CD4-positive, alpha-beta memory T cell (primary cell): Measurements from ENCODE around the gene CLNK. TPM values are rescaled to one million over a fixed set of nuclear protein-coding genes. Genes with fewer than 3 reads are reported as not detected.
A peak's percentile ranks its signal among the peaks of the same experiment; 100 is the strongest.

ENCODE experiments used
- CTCF ChIA-PET: fragments of 350-600 bp; sonication (Branson Sonifier 250); formaldehyde crosslinking; loops from one replicate; lab custom pipeline; 2021; ENCODE audit warnings: inconsistent platforms; ENCODE audit not compliant: partially characterized antibody; lab: Charles Lee
- POLR2A ChIA-PET: fragments of 350-600 bp; sonication (Branson Sonifier 250); formaldehyde crosslinking; loops from one replicate; lab custom pipeline; 2021; ENCODE audit not compliant: partially characterized antibody; lab: Charles Lee
- DNase-seq, 5 donors: peaks; one replicate each; pipeline versions ENCODE4 v3.0.0 to v3.0.0-alpha.2; 2020 to 2022; ENCODE audit warnings: mixed read lengths in 1 of 5
- H3K27ac ChIP-seq: one replicate; pipeline ENCODE4 v1.7.0; 2013; ENCODE audit warnings: low read depth, low read length
- H3K27me3 ChIP-seq: 2 replicates; pipeline ENCODE4 v1.7.0; 2013; ENCODE audit warnings: mild to moderate bottlenecking, low read length, moderate library complexity; ENCODE audit not compliant: insufficient read depth
- H3K36me3 ChIP-seq: 2 replicates; pipeline ENCODE4 v1.7.0; 2013; ENCODE audit warnings: mild to moderate bottlenecking, low read length, moderate library complexity; ENCODE audit not compliant: insufficient read depth
- H3K4me1 ChIP-seq: 2 replicates; pipeline ENCODE4 v1.7.0; 2013; ENCODE audit warnings: mild to moderate bottlenecking, low read length, moderate library complexity; ENCODE audit not compliant: insufficient read depth
- H3K4me3 ChIP-seq, 2 donors: one replicate each; pipeline ENCODE4 v1.7.0; 2013; ENCODE audit warnings: low read length in 2 of 2, mild to moderate bottlenecking in 1 of 2
- H3K9me3 ChIP-seq, 2 donors: one replicate each; pipeline ENCODE4 v1.7.0; 2013; ENCODE audit warnings: low read length in 2 of 2, control low read depth in 1 of 2; ENCODE audit not compliant: control insufficient read depth in 1 of 2
- H3K27ac Mint-ChIP-seq, 7 donors: one replicate each; pipeline ENCODE4 v1.8.0; 2020 to 2021; ENCODE audit warnings: mixed read lengths in 7 of 7, mild to moderate bottlenecking in 6 of 7, inconsistent platforms in 3 of 7, moderate library complexity in 3 of 7
- H3K27me3 Mint-ChIP-seq, 2 donors: one replicate each; pipeline ENCODE4 v1.8.0; 2020 to 2021; ENCODE audit warnings: mixed read lengths in 2 of 2
- H3K36me3 Mint-ChIP-seq, 2 donors: one replicate each; pipeline ENCODE4 v1.8.0; 2020 to 2021; ENCODE audit warnings: mixed read lengths in 2 of 2, inconsistent platforms in 1 of 2, mild to moderate bottlenecking in 1 of 2
- H3K4me1 Mint-ChIP-seq, 4 donors: one replicate each; pipeline ENCODE4 v1.8.0; 2020 to 2021; ENCODE audit warnings: mixed read lengths in 4 of 4, mild to moderate bottlenecking in 1 of 4
- H3K4me3 Mint-ChIP-seq, 8 donors: one replicate each; pipeline ENCODE4 v1.8.0; 2020 to 2021; ENCODE audit warnings: mixed read lengths in 8 of 8, mild to moderate bottlenecking in 7 of 8, moderate library complexity in 6 of 8, inconsistent platforms in 3 of 8
- H3K9me3 Mint-ChIP-seq, 8 donors: one replicate each; pipeline ENCODE4 v1.8.0; 2020 to 2021; ENCODE audit warnings: mixed read lengths in 8 of 8, mild to moderate bottlenecking in 5 of 8, inconsistent platforms in 3 of 8, moderate library complexity in 1 of 8
- intact Hi-C: fragments of 100-400 bp; cut with micrococcal nuclease; formaldehyde crosslinking; loops from one replicate; pipeline ENCODE4 v1.15.1; 2023
- polyA plus RNA-seq, 2 donors: library from polyadenylated mRNA; unstranded; fragments of 300-500 nt; fragmentation: Illumina TruSeq; gene quantifications; one replicate each; pipeline ENCODE4 v1.2.3, GENCODE V29; 2021
- total RNA-seq, 2 experiments: library from RNA; stranded (reverse); gene quantifications; one replicate each; pipeline ENCODE4 v1.2.3, GENCODE V29; 2021

The CLNK gene
- total RNA-seq (under 1 TPM; 0.11 to 0.29 TPM), polyA plus RNA-seq (not detected)

GRCh38 chr4:10684631-10685030, at the start of gene CLNK:
CLNK (minus strand) TSS chr4:10684768; CDS start chr4:10667869, 16,899 bp downstream.
- Mint-ChIP-seq H3K36me3 (no peaks in the 10 kb centered on the region), H3K27me3 (no peaks in the 10 kb centered on the region), H3K4me3 (no peak within 1 kb of the TSS), H3K27ac (no peak within 1 kb of the TSS), H3K4me1 (no peaks in the 10 kb centered on the region), H3K9me3 (peaks cover 0 to 5% (median 0%) of the 10 kb centered on the region in 8 donors)
- ChIA-PET POLR2A (no interaction called here), CTCF (no interaction called here)
- no peak within 1 kb of the TSS for H3K4me3 ChIP-seq
- H3K9me3 ChIP-seq: no peaks in the 10 kb centered on the region
- no peaks in the 10 kb centered on the region for H3K36me3 ChIP-seq
- intact Hi-C loops: no loop called here
- no peaks in the 10 kb centered on the region for H3K27me3 ChIP-seq
- H3K27ac ChIP-seq: no peak within 1 kb of the TSS
- no peak for DNase-seq
- no peaks in the 10 kb centered on the region for H3K4me1 ChIP-seq

- POLR2A ChIA-PET: no interaction called here
- Histone ChIP-seq H3K4me1 (peaks cover 6% of the 10 kb centered on the region), H3K4me3 (no peak overlapping the region), H3K36me3 (no peaks in the 10 kb centered on the region), H3K27ac (no peak overlapping the region), H3K9me3 (no peaks in the 10 kb centered on the region), H3K27me3 (no peaks in the 10 kb centered on the region)
- CTCF ChIA-PET: no interaction called here
- H3K27ac Mint-ChIP-seq: no peak overlapping the region
- intact Hi-C loops: no loop called here
- peaks cover 0 to 4% (median 3%) of the 10 kb centered on the region in 4 donors for H3K4me1 Mint-ChIP-seq
- peaks cover 0 to 2% of the 10 kb centered on the region in 2 donors for H3K27me3 Mint-ChIP-seq
- no peaks in the 10 kb centered on the region for H3K36me3 Mint-ChIP-seq
- H3K9me3 Mint-ChIP-seq: peaks cover 0 to 8% (median 0%) of the 10 kb centered on the region in 8 donors
- DNase-seq: no peak
- H3K4me3 Mint-ChIP-seq: no peak overlapping the region
Measured at GRCh38 chr4:10733481-10734062, 49.0 kb upstream of the CLNK start.

- H3K27me3 ChIP-seq: no peaks in the 10 kb centered on the region
- no peak for DNase-seq
- Mint-ChIP-seq H3K4me1 (peaks cover 0 to 4% (median 3%) of the 10 kb centered on the region in 4 donors), H3K27ac (peak overlapping the region in 1 of 7 donors; percentile 23), H3K9me3 (peaks cover 0 to 8% (median 0%) of the 10 kb centered on the region in 8 donors), H3K27me3 (peaks cover 0 to 2% of the 10 kb centered on the region in 2 donors), H3K4me3 (peak overlapping the region in 1 of 8 donors; percentile 21), H3K36me3 (no peaks in the 10 kb centered on the region)
- H3K36me3 ChIP-seq: no peaks in the 10 kb centered on the region
- intact Hi-C loops: no loop called here
- no peak overlapping the region for H3K4me3 ChIP-seq
- ChIA-PET POLR2A (no interaction called here), CTCF (no interaction called here)
- H3K4me1 ChIP-seq: peaks cover 6% of the 10 kb centered on the region
- no peak overlapping the region for H3K27ac ChIP-seq
- no peaks in the 10 kb centered on the region for H3K9me3 ChIP-seq
Measured at GRCh38 chr4:10732914-10733415, 48.4 kb upstream of the CLNK start.

GRCh38 chr4:10732235-10732913, 47.8 kb upstream of the CLNK start:
- H3K36me3 Mint-ChIP-seq: no peaks in the 10 kb centered on the region
- H3K27ac ChIP-seq: no peak overlapping the region

GRCh38 chr4:10731690-10732089, 47.1 kb upstream of the CLNK start:
- no peaks in the 10 kb centered on the region for H3K36me3 Mint-ChIP-seq
- Histone ChIP-seq H3K27ac (no peak overlapping the region), H3K9me3 (no peaks in the 10 kb centered on the region), H3K4me3 (no peak overlapping the region), H3K4me1 (peaks cover 6% of the 10 kb centered on the region), H3K27me3 (no peaks in the 10 kb centered on the region), H3K36me3 (no peaks in the 10 kb centered on the region)
- H3K27ac Mint-ChIP-seq: no peak overlapping the region
- H3K27me3 Mint-ChIP-seq: peaks cover 0 to 2% of the 10 kb centered on the region in 2 donors
- CTCF ChIA-PET: no interaction called here
- H3K4me1 Mint-ChIP-seq: peaks cover 0 to 4% (median 3%) of the 10 kb centered on the region in 4 donors
- intact Hi-C loops: no loop called here
- no peak overlapping the region for H3K4me3 Mint-ChIP-seq
- POLR2A ChIA-PET: no interaction called here
- peaks cover 0 to 8% (median 0%) of the 10 kb centered on the region in 8 donors for H3K9me3 Mint-ChIP-seq
- DNase-seq: no peak

More at GRCh38 chr4:10732235-10732913, 47.8 kb upstream of the CLNK start:
- Histone ChIP-seq H3K4me3 (no peak overlapping the region), H3K4me1 (peaks cover 6% of the 10 kb centered on the region), H3K36me3 (no peaks in the 10 kb centered on the region), H3K9me3 (no peaks in the 10 kb centered on the region), H3K27me3 (no peaks in the 10 kb centered on the region)
- DNase-seq: no peak
- peaks cover 0 to 4% (median 3%) of the 10 kb centered on the region in 4 donors for H3K4me1 Mint-ChIP-seq
- H3K9me3 Mint-ChIP-seq: peaks cover 0 to 8% (median 0%) of the 10 kb centered on the region in 8 donors
- intact Hi-C loops: no loop called here
- H3K27me3 Mint-ChIP-seq: peaks cover 0 to 2% of the 10 kb centered on the region in 2 donors
- POLR2A ChIA-PET: no interaction called here
- H3K27ac Mint-ChIP-seq: no peak overlapping the region
- H3K4me3 Mint-ChIP-seq: no peak overlapping the region
- CTCF ChIA-PET: no interaction called here

GRCh38 chr4:10731162-10731561, 46.6 kb upstream of the CLNK start:
- peaks cover 6% of the 10 kb centered on the region for H3K4me1 ChIP-seq
- no peaks in the 10 kb centered on the region for H3K36me3 Mint-ChIP-seq
- H3K36me3 ChIP-seq: no peaks in the 10 kb centered on the region
- POLR2A ChIA-PET: no interaction called here
- H3K4me3 ChIP-seq: no peak overlapping the region
- no peak overlapping the region for H3K4me3 Mint-ChIP-seq
- intact Hi-C loops: no loop called here
- H3K9me3 Mint-ChIP-seq: peaks cover 0 to 7% (median 0%) of the 10 kb centered on the region in 8 donors
- H3K27me3 Mint-ChIP-seq: peaks cover 0 to 2% of the 10 kb centered on the region in 2 donors
- peaks cover 0 to 4% (median 3%) of the 10 kb centered on the region in 4 donors for H3K4me1 Mint-ChIP-seq
- H3K9me3 ChIP-seq: no peaks in the 10 kb centered on the region
- no peak for DNase-seq
- H3K27ac ChIP-seq: no peak overlapping the region
- H3K27me3 ChIP-seq: no peaks in the 10 kb centered on the region
- CTCF ChIA-PET: no interaction called here
- no peak overlapping the region for H3K27ac Mint-ChIP-seq

GRCh38 chr4:10730590-10730989, 46.0 kb upstream of the CLNK start:
- no peaks in the 10 kb centered on the region for H3K9me3 ChIP-seq
- no peaks in the 10 kb centered on the region for H3K27me3 ChIP-seq
- H3K4me3 Mint-ChIP-seq: no peak overlapping the region
- peaks cover 0 to 4% (median 3%) of the 10 kb centered on the region in 4 donors for H3K4me1 Mint-ChIP-seq
- ChIA-PET CTCF (no interaction called here), POLR2A (no interaction called here)
- no peak overlapping the region for H3K27ac Mint-ChIP-seq
- peaks cover 0 to 7% (median 0%) of the 10 kb centered on the region in 8 donors for H3K9me3 Mint-ChIP-seq
- no peaks in the 10 kb centered on the region for H3K36me3 ChIP-seq
- no peak overlapping the region for H3K4me3 ChIP-seq
- no peak for DNase-seq
- peaks cover 0 to 2% of the 10 kb centered on the region in 2 donors for H3K27me3 Mint-ChIP-seq
- intact Hi-C loops: no loop called here
- no peak overlapping the region for H3K27ac ChIP-seq
- H3K4me1 ChIP-seq: peaks cover 6% of the 10 kb centered on the region
- H3K36me3 Mint-ChIP-seq: no peaks in the 10 kb centered on the region
